GM13977 (cell line): Measurements from ENCODE around the gene HBA2.
"Not testable (repeated sequence)": the region's sequence is repeated elsewhere in the genome, so short reads cannot be mapped to it uniquely, and the experiment has no call there.

Experiments used
- DNase-seq: peaks from one replicate; pipeline ENCODE4 v3.0.0; 2012; ENCODE audit warnings: low spot score
- CTCF ChIP-seq: IDR thresholded peaks from 2 replicates; pipeline ENCODE4 v1.5.1; 2012; ENCODE audit warnings: mild to moderate bottlenecking, control low read depth; ENCODE audit not compliant: insufficient read depth; ENCODE audit errors: extremely low read depth, missing control alignments
- in situ Hi-C: fragments of 300-500 bp; cut with MboI; formaldehyde crosslinking; loops from one replicate; pipeline ENCODE4 v1.12.0; 2022; ENCODE audit warnings: low sequenced_read_pairs, low pct_unique_long_range_greater_than_20kb, mixed read lengths, inconsistent platforms; ENCODE audit not compliant: unreplicated experiment

The HBA2 gene

GRCh38 chr16:200388-200787, 27.7 kb downstream of the HBA2 start:
- TF ChIP-seq CTCF = no peak
- DNase-seq = no peak
- in situ Hi-C loops = no loop called here

- in situ Hi-C loops = no loop called here
- no peak for TF ChIP-seq CTCF
- no peak for DNase-seq
Measured at GRCh38 chr16:203246-203645, 30.6 kb downstream of the HBA2 start.

- in situ Hi-C loops, DNase-seq: not testable (repeated sequence)
Measured at GRCh38 chr16:204046-204445, 31.4 kb downstream of the HBA2 start.

- DNase-seq, in situ Hi-C loops: not testable (repeated sequence)
Measured at GRCh38 chr16:209359-209758, 36.7 kb downstream of the HBA2 start.

- in situ Hi-C loops, DNase-seq: not testable (repeated sequence)
Measured at GRCh38 chr16:211631-212180, 39.0 kb downstream of the HBA2 start.

GRCh38 chr16:212999-213398, 40.3 kb downstream of the HBA2 start:
- DNase-seq = no peak
- in situ Hi-C loops = no loop called here
- TF ChIP-seq CTCF = no peak

- no peak for DNase-seq
- no peak for TF ChIP-seq CTCF
- in situ Hi-C loops = no loop called here
Measured at GRCh38 chr16:220021-220420, 47.3 kb downstream of the HBA2 start.
